ENCODE results near the gene HS3ST5.

HS3ST5 gene

GRCh38 chr6:114291428-114291827 is 51.4 kb downstream of the HS3ST5 start:
- Histone ChIP-seq H3K4me3 (ENCODE audit: low read length) (no peak overlapping the region), H3K4me2 (ENCODE audit: low read length) (no peak overlapping the region), H3K27ac (ENCODE audit: low read length) (no peak overlapping the region), H3K4me1 (ENCODE audit: low read length) (no peaks in the 10 kb centered on the region), H3K79me2 (ENCODE audit: low read length) (no peaks in the 10 kb centered on the region), H3K9ac (ENCODE audit: low read length) (no peak overlapping the region), H3K27me3 (ENCODE audit: low read depth, low read length) (no peaks in the 10 kb centered on the region), H3K9me3 (ENCODE audit: insufficient read depth, low read length) (no peaks in the 10 kb centered on the region), H2AFZ (ENCODE audit: low read depth, low read length) (no peak overlapping the region), H3K36me3 (replicated peaks; ENCODE audit: low read depth, low read length) (no peaks in the 10 kb centered on the region), H4K20me1 (ENCODE audit: insufficient read depth, low read length) (no peaks in the 10 kb centered on the region)
- TF ChIP-seq CTCF (IDR thresholded peaks at IDR 0.05; ENCODE audit: low read depth, low read length) (no peak), EZH2phosphoT487 (IDR thresholded peaks at IDR 0.05; ENCODE audit: low read depth) (no peak)

DNA sequence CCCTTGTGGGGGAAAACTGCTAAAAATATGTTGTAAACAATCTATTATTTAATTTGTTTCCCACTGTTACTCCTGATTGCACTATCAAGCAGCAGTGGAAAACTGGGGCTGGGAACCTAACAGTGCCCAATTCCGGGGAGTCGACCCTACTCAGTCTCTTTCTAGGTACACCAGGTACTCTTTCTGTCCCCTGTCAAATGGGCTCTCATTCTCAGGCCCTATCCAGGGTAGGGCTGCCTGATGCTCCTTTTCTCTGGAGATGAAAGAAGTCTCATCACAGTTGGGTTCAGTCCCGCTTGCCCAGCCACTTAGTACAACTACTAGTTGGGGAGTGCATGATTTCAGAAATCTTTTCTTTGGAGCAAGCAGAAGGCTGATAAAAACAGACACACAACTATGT is 52.0 kb downstream of the HS3ST5 start:
- no peaks in the 10 kb centered on the region for H3K36me3 ChIP-seq (replicated peaks; ENCODE audit: low read depth, low read length)
- H3K4me1 ChIP-seq (ENCODE audit: low read length), result no peaks in the 10 kb centered on the region
- no peak for TF ChIP-seq CTCF (IDR thresholded peaks at IDR 0.05; ENCODE audit: low read depth, low read length)
- TF ChIP-seq EZH2phosphoT487 (IDR thresholded peaks at IDR 0.05; ENCODE audit: low read depth), result no peak
- no peaks in the 10 kb centered on the region for H3K9me3 ChIP-seq (ENCODE audit: insufficient read depth, low read length)
- no peaks in the 10 kb centered on the region for H3K79me2 ChIP-seq (ENCODE audit: low read length)
- H3K27me3 ChIP-seq (ENCODE audit: low read depth, low read length), result no peaks in the 10 kb centered on the region
- H4K20me1 ChIP-seq (ENCODE audit: insufficient read depth, low read length), result no peaks in the 10 kb centered on the region
- no peak overlapping the region for H3K4me2 ChIP-seq (ENCODE audit: low read length)
- H3K9ac ChIP-seq (ENCODE audit: low read length), result no peak overlapping the region
- no peak overlapping the region for H3K27ac ChIP-seq (ENCODE audit: low read length)
- no peak overlapping the region for H2AFZ ChIP-seq (ENCODE audit: low read depth, low read length)
- no peak overlapping the region for H3K4me3 ChIP-seq (ENCODE audit: low read length)

- Histone ChIP-seq H2AFZ (ENCODE audit: low read depth, low read length) (no peak overlapping the region), H3K27me3 (ENCODE audit: low read depth, low read length) (no peaks in the 10 kb centered on the region), H3K79me2 (ENCODE audit: low read length) (no peaks in the 10 kb centered on the region), H3K27ac (ENCODE audit: low read length) (no peak overlapping the region), H3K4me3 (ENCODE audit: low read length) (no peak overlapping the region), H3K9me3 (ENCODE audit: insufficient read depth, low read length) (no peaks in the 10 kb centered on the region), H3K4me1 (ENCODE audit: low read length) (no peaks in the 10 kb centered on the region), H4K20me1 (ENCODE audit: insufficient read depth, low read length) (no peaks in the 10 kb centered on the region), H3K9ac (ENCODE audit: low read length) (no peak overlapping the region), H3K36me3 (replicated peaks; ENCODE audit: low read depth, low read length) (no peaks in the 10 kb centered on the region), H3K4me2 (ENCODE audit: low read length) (no peak overlapping the region)
- TF ChIP-seq EZH2phosphoT487 (IDR thresholded peaks at IDR 0.05; ENCODE audit: low read depth) (no peak), CTCF (IDR thresholded peaks at IDR 0.05; ENCODE audit: low read depth, low read length) (no peak)
Observed at GRCh38 chr6:114288701-114289495, 53.9 kb downstream of the HS3ST5 start.

- no peaks in the 10 kb centered on the region for H3K27me3 ChIP-seq (ENCODE audit: low read depth, low read length)
- H3K27ac ChIP-seq (ENCODE audit: low read length), result no peak overlapping the region
- no peak overlapping the region for H2AFZ ChIP-seq (ENCODE audit: low read depth, low read length)
- no peak overlapping the region for H3K4me2 ChIP-seq (ENCODE audit: low read length)
- no peaks in the 10 kb centered on the region for H3K4me1 ChIP-seq (ENCODE audit: low read length)
- H3K9ac ChIP-seq (ENCODE audit: low read length), result no peak overlapping the region
- H3K79me2 ChIP-seq (ENCODE audit: low read length), result no peaks in the 10 kb centered on the region
- no peaks in the 10 kb centered on the region for H3K9me3 ChIP-seq (ENCODE audit: insufficient read depth, low read length)
- H4K20me1 ChIP-seq (ENCODE audit: insufficient read depth, low read length), result no peaks in the 10 kb centered on the region
- TF ChIP-seq CTCF (IDR thresholded peaks at IDR 0.05; ENCODE audit: low read depth, low read length) (no peak), EZH2phosphoT487 (IDR thresholded peaks at IDR 0.05; ENCODE audit: low read depth) (no peak)
- no peaks in the 10 kb centered on the region for H3K36me3 ChIP-seq (replicated peaks; ENCODE audit: low read depth, low read length)
- H3K4me3 ChIP-seq (ENCODE audit: low read length), result no peak overlapping the region
Observed at GRCh38 chr6:114287461-114287860, 55.4 kb downstream of the HS3ST5 start.

Measured in OCI-LY3 (cell line).